ENCODE results near the gene FARSB.

- TF ChIP-seq, protein P1, sequence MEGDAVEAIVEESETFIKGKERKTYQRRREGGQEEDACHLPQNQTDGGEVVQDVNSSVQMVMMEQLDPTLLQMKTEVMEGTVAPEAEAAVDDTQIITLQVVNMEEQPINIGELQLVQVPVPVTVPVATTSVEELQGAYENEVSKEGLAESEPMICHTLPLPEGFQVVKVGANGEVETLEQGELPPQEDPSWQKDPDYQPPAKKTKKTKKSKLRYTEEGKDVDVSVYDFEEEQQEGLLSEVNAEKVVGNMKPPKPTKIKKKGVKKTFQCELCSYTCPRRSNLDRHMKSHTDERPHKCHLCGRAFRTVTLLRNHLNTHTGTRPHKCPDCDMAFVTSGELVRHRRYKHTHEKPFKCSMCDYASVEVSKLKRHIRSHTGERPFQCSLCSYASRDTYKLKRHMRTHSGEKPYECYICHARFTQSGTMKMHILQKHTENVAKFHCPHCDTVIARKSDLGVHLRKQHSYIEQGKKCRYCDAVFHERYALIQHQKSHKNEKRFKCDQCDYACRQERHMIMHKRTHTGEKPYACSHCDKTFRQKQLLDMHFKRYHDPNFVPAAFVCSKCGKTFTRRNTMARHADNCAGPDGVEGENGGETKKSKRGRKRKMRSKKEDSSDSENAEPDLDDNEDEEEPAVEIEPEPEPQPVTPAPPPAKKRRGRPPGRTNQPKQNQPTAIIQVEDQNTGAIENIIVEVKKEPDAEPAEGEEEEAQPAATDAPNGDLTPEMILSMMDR (IDR thresholded peaks at IDR 0.05): no peak
- no peak for TF ChIP-seq POLR2A (IDR thresholded peaks at IDR 0.05)
These were observed 13.5 kb upstream of the FARSB start for GRCh38 chr2:222669353-222669752.
